A673 (cell line): ENCODE data around the gene RNF182. TPM values are rescaled to one million over a fixed set of nuclear protein-coding genes. Genes with fewer than 3 reads are reported as not detected.

Experiments
- BruUV-seq: library from RNA; stranded (reverse); fragments of 400-500 nt; replicated peaks from 2 replicates; lab custom pipeline; 2021; lab: Mats Ljungman, UMichigan
- CTCF ChIA-PET: fragments of 300-600 bp; sonication (Branson Sonifier 250); formaldehyde crosslinking; loops from one replicate; lab custom pipeline; 2022; ENCODE audit warnings: antibody characterized with exemption; lab: Charles Lee
- POLR2A ChIA-PET: fragments of 300-600 bp; sonication (Branson Sonifier 250); formaldehyde crosslinking; loops from one replicate; lab custom pipeline; 2022; ENCODE audit warnings: antibody characterized with exemption; ENCODE audit not compliant: low non-redundant PET; lab: Charles Lee
- DNase-seq: peaks from one replicate; pipeline ENCODE4 v3.0.0-alpha.2; 2015; ENCODE audit warnings: low spot score
- H3K27ac ChIP-seq: fragments of 200-600 bp; sonication (generic); 2 replicates; pipeline ENCODE4 v1.5.1; 2016; ENCODE audit warnings: mixed run types, low read depth, mild to moderate bottlenecking, mixed read lengths, antibody characterized with exemption, low read length; ENCODE audit not compliant: poor library complexity, severe bottlenecking
- H3K27me3 ChIP-seq: fragments of 200-600 bp; sonication (generic); replicated peaks from 2 replicates; pipeline ENCODE4 v1.6.1; 2017; ENCODE audit warnings: mixed run types, low read depth, mild to moderate bottlenecking, mixed read lengths, antibody characterized with exemption, low read length; ENCODE audit not compliant: insufficient read depth, poor library complexity
- H3K36me3 ChIP-seq: fragments of 200-600 bp; sonication (generic); 2 replicates; pipeline ENCODE4 v1.6.1; 2016; ENCODE audit warnings: mixed run types, mild to moderate bottlenecking, mixed read lengths, antibody characterized with exemption, low read length; ENCODE audit not compliant: insufficient read depth, poor library complexity, severe bottlenecking
- H3K4me1 ChIP-seq: fragments of 200-600 bp; sonication (generic); 2 replicates; pipeline ENCODE4 v1.6.1; 2017; ENCODE audit warnings: mixed run types, mild to moderate bottlenecking, mixed read lengths, antibody characterized with exemption, low read length; ENCODE audit not compliant: insufficient read depth, poor library complexity, severe bottlenecking
- H3K4me3 ChIP-seq: fragments of 200-600 bp; sonication (generic); 2 replicates; pipeline ENCODE4 v1.5.1; 2016; ENCODE audit warnings: low read depth, mixed run types, mild to moderate bottlenecking, mixed read lengths, low read length; ENCODE audit not compliant: poor library complexity, severe bottlenecking
- H3K9me3 ChIP-seq: fragments of 200-600 bp; sonication (generic); 2 replicates; pipeline ENCODE4 v1.6.1; 2016; ENCODE audit warnings: mixed run types, low read depth, mild to moderate bottlenecking, mixed read lengths, antibody characterized with exemption, low read length; ENCODE audit not compliant: poor library complexity, severe bottlenecking
- CTCF ChIP-seq: fragments of 300-800, 200-600 bp; sonication (generic); conservative IDR thresholded peaks from 2 replicates; pipeline ENCODE4 v1.5.1; 2017; ENCODE audit warnings: low read depth, mild to moderate bottlenecking, antibody characterized with exemption, low read length, moderate library complexity, mixed read lengths
- EZH2 ChIP-seq: fragments of 200-600 bp; sonication (generic); IDR thresholded peaks from 2 replicates; pipeline ENCODE4 v1.6.1; 2017; ENCODE audit warnings: borderline replicate concordance, low read depth, mild to moderate bottlenecking, mixed read lengths, antibody characterized with exemption, low read length; ENCODE audit not compliant: poor library complexity, severe bottlenecking
- intact Hi-C: fragments of 100-400 bp; cut with micrococcal nuclease; formaldehyde crosslinking; loops from one replicate; pipeline ENCODE4 v1.10.0; 2022; ENCODE audit not compliant: unreplicated experiment
- total RNA-seq: library from RNA; stranded (reverse); gene quantifications from 2 replicates; pipeline ENCODE4 v1.2.3, GENCODE V29; 2021

The RNF182 gene
- total RNA-seq, 1 experiment from 2014 or later, result 20.8 TPM

GRCh38 chr6:13918686-13919250 is 6.0 kb upstream of the RNF182 start:
- ChIA-PET POLR2A (no interaction called here), CTCF (no interaction called here)
- Histone ChIP-seq H3K9me3 (no peaks in the 10 kb centered on the region), H3K27ac (no peak overlapping the region), H3K27me3 (no peaks in the 10 kb centered on the region), H3K4me1 (peaks cover 18% of the 10 kb centered on the region), H3K36me3 (no peaks in the 10 kb centered on the region), H3K4me3 (no peak overlapping the region)
- intact Hi-C loops, result no loop called here
- no peak for DNase-seq
- TF ChIP-seq EZH2 (no peak), CTCF (no peak)
- BruUV-seq, result no TSS peak

GRCh38 chr6:13919861-13920260 is 4.9 kb upstream of the RNF182 start:
- Histone ChIP-seq H3K27ac (no peak overlapping the region), H3K4me3 (no peak overlapping the region), H3K36me3 (no peaks in the 10 kb centered on the region), H3K4me1 (peaks cover 13% of the 10 kb centered on the region), H3K27me3 (no peaks in the 10 kb centered on the region), H3K9me3 (no peaks in the 10 kb centered on the region)
- ChIA-PET POLR2A (no interaction called here), CTCF (no interaction called here)
- TF ChIP-seq EZH2, result no peak
- TF ChIP-seq CTCF, result no peak
- DNase-seq, result no peak
- intact Hi-C loops, result no loop called here
- no TSS peak for BruUV-seq

GRCh38 chr6:13920552-13920951 is 4.2 kb upstream of the RNF182 start:
- Histone ChIP-seq H3K27me3 (no peaks in the 10 kb centered on the region), H3K27ac (no peak overlapping the region), H3K4me1 (peaks cover 13% of the 10 kb centered on the region), H3K36me3 (no peaks in the 10 kb centered on the region), H3K9me3 (no peaks in the 10 kb centered on the region), H3K4me3 (no peak overlapping the region)
- intact Hi-C loops, result no loop called here
- no TSS peak for BruUV-seq
- no peak for DNase-seq
- ChIA-PET POLR2A (no interaction called here), CTCF (interaction anchor here (0.6 kb wide), 1 partner anchor 71 kb away, joined by 11 read pairs; no protein-coding TSS in a partner anchor)
- TF ChIP-seq EZH2, result no peak
- no peak for TF ChIP-seq CTCF
